GM23248 (cell line): ENCODE measurements around the gene HRC.

ENCODE experiments used
- EZH2 ChIP-seq: fragments of 200-600 bp; sonication (generic); IDR thresholded peaks from 2 replicates; pipeline ENCODE4 v1.6.1; 2018; ENCODE audit warnings: antibody characterized with exemption, mild to moderate bottlenecking; ENCODE audit not compliant: insufficient read depth, poor library complexity, severe bottlenecking
- EZH2phosphoT487 ChIP-seq: fragments of 200-600 bp; sonication (generic); IDR thresholded peaks from 2 replicates; pipeline ENCODE4 v1.6.1; 2018; ENCODE audit warnings: antibody characterized with exemption, moderate library complexity, mild to moderate bottlenecking, low read depth; ENCODE audit not compliant: insufficient read depth

DNA sequence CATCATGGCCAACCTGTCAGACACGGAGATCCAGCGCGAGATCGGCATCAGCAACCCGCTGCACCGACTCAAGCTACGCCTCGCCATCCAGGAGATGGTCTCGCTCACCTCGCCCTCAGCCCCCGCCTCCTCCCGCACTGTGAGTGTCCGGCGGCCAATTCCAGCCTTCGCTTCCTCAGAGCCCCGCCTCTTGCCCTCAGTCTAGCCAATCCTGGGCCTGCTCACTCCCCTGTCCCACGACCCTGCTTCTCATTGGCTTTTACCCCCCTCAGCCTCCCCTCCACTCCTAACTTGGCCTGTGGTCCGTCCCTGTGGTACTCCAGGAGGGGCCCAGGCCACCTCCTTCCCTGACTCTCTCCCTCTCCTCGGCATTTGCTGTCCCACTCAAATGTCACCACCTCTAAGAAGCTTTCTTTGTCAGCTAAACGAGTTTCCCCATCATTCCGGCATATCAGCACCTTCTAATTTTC is 12.3 kb downstream of the HRC start:
- TF ChIP-seq EZH2phosphoT487 (no peak), EZH2 (no peak)
